Suprapubic skin (tissue), 4 donors: ENCODE data around the gene SCAPER. TPM values are rescaled to one million over a fixed set of nuclear protein-coding genes. Genes with fewer than 3 reads are reported as not detected.

ENCODE experiments used
- DNase-seq, 2 donors: peaks; one replicate each; pipeline ENCODE4 v3.0.0-alpha.2; 2019; ENCODE audit warnings: low spot score in 2 of 2
- H3K27ac ChIP-seq: fragments of 200-600 bp; sonication (generic); one replicate; pipeline ENCODE4 v1.5.1; 2019
- H3K27me3 ChIP-seq: fragments of 200-600 bp; sonication (generic); one replicate; pipeline ENCODE4 v1.5.1; 2019
- H3K36me3 ChIP-seq: fragments of 200-600 bp; sonication (generic); one replicate; pipeline ENCODE4 v1.5.1; 2019
- H3K4me1 ChIP-seq: fragments of 200-600 bp; sonication (generic); one replicate; pipeline ENCODE4 v1.5.1; 2019
- H3K4me3 ChIP-seq: fragments of 200-600 bp; sonication (generic); one replicate; pipeline ENCODE4 v1.5.1; 2019; ENCODE audit warnings: mild to moderate bottlenecking
- H3K9me3 ChIP-seq: fragments of 200-600 bp; sonication (generic); one replicate; pipeline ENCODE4 v1.5.1; 2019
- EP300 ChIP-seq: sonication (generic); formaldehyde crosslinking; IDR thresholded peaks from one replicate; pipeline ENCODE4 v1.6.1; 2017; ENCODE audit warnings: antibody characterized with exemption
- POLR2A ChIP-seq, 2 donors: fragments of 450-650 bp; IDR thresholded peaks; one replicate each; pipeline ENCODE4 v1.6.1; 2017; ENCODE audit warnings: antibody characterized with exemption in 2 of 2, mild to moderate bottlenecking in 2 of 2, moderate library complexity in 2 of 2
- POLR2AphosphoS5 ChIP-seq, 3 donors: sonication (generic); formaldehyde crosslinking; IDR thresholded peaks; one replicate each; pipeline ENCODE4 v1.6.1; 2017; ENCODE audit warnings: antibody characterized with exemption in 3 of 3
- WGBS: methylation state at CpG from one replicate; pipeline ENCODE4 v1.1.5; 2018; 5-methylcytosine and 5-hydroxymethylcytosine counted together
- total RNA-seq, 4 donors: library from RNA; depleted of rRNA; stranded (reverse); fragments of >200 nt; gene quantifications; one replicate each; pipeline ENCODE4 v1.1.0, GENCODE V29; 2016
- TF ChIP-seq, protein P1 (sequence below), 2 donors: fragments of 200-600 bp in 1 of 2; fragments of 450-650 bp in 1 of 2; sonication (generic) in 1 of 2; IDR thresholded peaks; one replicate each; pipeline ENCODE4 v1.5.1; 2016 to 2019; ENCODE audit warnings: antibody characterized with exemption in 2 of 2, mild to moderate bottlenecking in 1 of 2, moderate library complexity in 1 of 2

SCAPER gene
- total RNA-seq, 4 donors from 2014 or later = 26.3 to 61.4 (median 37.3) TPM

- TF ChIP-seq POLR2AphosphoS5 (IDR thresholded peaks at IDR 0.05) = no peak
- TF ChIP-seq EP300 = no peak
- TF ChIP-seq, protein P1, sequence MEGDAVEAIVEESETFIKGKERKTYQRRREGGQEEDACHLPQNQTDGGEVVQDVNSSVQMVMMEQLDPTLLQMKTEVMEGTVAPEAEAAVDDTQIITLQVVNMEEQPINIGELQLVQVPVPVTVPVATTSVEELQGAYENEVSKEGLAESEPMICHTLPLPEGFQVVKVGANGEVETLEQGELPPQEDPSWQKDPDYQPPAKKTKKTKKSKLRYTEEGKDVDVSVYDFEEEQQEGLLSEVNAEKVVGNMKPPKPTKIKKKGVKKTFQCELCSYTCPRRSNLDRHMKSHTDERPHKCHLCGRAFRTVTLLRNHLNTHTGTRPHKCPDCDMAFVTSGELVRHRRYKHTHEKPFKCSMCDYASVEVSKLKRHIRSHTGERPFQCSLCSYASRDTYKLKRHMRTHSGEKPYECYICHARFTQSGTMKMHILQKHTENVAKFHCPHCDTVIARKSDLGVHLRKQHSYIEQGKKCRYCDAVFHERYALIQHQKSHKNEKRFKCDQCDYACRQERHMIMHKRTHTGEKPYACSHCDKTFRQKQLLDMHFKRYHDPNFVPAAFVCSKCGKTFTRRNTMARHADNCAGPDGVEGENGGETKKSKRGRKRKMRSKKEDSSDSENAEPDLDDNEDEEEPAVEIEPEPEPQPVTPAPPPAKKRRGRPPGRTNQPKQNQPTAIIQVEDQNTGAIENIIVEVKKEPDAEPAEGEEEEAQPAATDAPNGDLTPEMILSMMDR (IDR thresholded peaks at IDR 0.05) = no peak
- TF ChIP-seq POLR2A (IDR thresholded peaks at IDR 0.05) = no peak
- DNase-seq = no peak
- H3K4me1 ChIP-seq = no peaks in the 10 kb centered on the region
- H3K27me3 ChIP-seq = peaks cover 40% of the 10 kb centered on the region
- WGBS = 91% methylated on average over 8 of the region's 8 CpGs
- no peak overlapping the region for H3K4me3 ChIP-seq
- no peaks in the 10 kb centered on the region for H3K36me3 ChIP-seq
- no peak overlapping the region for H3K27ac ChIP-seq
- H3K9me3 ChIP-seq = no peaks in the 10 kb centered on the region
Observed at GRCh38 chr15:76328106-76328696, 576.9 kb downstream of the SCAPER start.

GRCh38 chr15:76327191-76328105, 577.7 kb downstream of the SCAPER start:
- H3K27me3 ChIP-seq = peaks cover 36% of the 10 kb centered on the region

DNA sequence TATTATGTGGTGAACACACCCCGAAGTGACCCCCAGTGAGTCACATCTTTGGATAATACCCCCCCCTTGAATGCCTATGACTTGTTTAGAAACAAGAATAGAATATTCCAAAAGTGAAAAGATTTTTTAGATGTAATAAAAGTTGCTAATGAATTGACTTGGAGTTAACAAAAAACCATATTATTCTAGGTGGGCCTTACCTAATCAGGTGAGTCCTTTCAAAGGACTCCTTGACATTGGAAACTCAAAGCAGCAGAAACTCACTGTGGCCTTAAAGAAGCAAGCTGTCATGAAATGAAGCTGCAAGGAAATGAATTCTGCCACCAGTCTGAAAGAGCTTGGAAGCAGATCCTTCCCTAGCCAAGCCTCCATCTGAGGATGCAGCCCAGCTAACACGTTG, 579.4 kb downstream of the SCAPER start:
- Histone ChIP-seq H3K27me3 (peaks cover 36% of the 10 kb centered on the region), H3K9me3 (no peaks in the 10 kb centered on the region), H3K27ac (no peak overlapping the region), H3K4me3 (no peak overlapping the region), H3K36me3 (no peaks in the 10 kb centered on the region), H3K4me1 (no peaks in the 10 kb centered on the region)
- WGBS = 63% methylated on average over 2 of the region's 2 CpGs
- no peak for DNase-seq
- TF ChIP-seq POLR2A (IDR thresholded peaks at IDR 0.05) (no peak), POLR2AphosphoS5 (IDR thresholded peaks at IDR 0.05) (no peak), EP300 (no peak)
- TF ChIP-seq, protein P1 (IDR thresholded peaks at IDR 0.05) = no peak

More at GRCh38 chr15:76327191-76328105, 577.7 kb downstream of the SCAPER start:
- Histone ChIP-seq H3K36me3 (no peaks in the 10 kb centered on the region), H3K9me3 (no peaks in the 10 kb centered on the region), H3K4me3 (no peak overlapping the region), H3K4me1 (no peaks in the 10 kb centered on the region), H3K27ac (no peak overlapping the region)
- DNase-seq = no peak
- WGBS = 73% methylated on average over 8 of the region's 8 CpGs
- TF ChIP-seq, protein P1 (IDR thresholded peaks at IDR 0.05) = no peak
- TF ChIP-seq POLR2AphosphoS5 (IDR thresholded peaks at IDR 0.05) (no peak), POLR2A (IDR thresholded peaks at IDR 0.05) (no peak), EP300 (no peak)

GRCh38 chr15:76324066-76324465, 581.1 kb downstream of the SCAPER start:
- Histone ChIP-seq H3K27me3 (peaks cover 31% of the 10 kb centered on the region), H3K4me3 (no peak overlapping the region), H3K4me1 (no peaks in the 10 kb centered on the region), H3K9me3 (no peaks in the 10 kb centered on the region), H3K27ac (no peak overlapping the region), H3K36me3 (no peaks in the 10 kb centered on the region)
- TF ChIP-seq POLR2AphosphoS5 (IDR thresholded peaks at IDR 0.05) (no peak), EP300 (no peak), POLR2A (IDR thresholded peaks at IDR 0.05) (no peak)
- TF ChIP-seq, protein P1 (IDR thresholded peaks at IDR 0.05) = no peak
- DNase-seq = no peak
- WGBS = 62% methylated on average over 3 of the region's 3 CpGs

DNA sequence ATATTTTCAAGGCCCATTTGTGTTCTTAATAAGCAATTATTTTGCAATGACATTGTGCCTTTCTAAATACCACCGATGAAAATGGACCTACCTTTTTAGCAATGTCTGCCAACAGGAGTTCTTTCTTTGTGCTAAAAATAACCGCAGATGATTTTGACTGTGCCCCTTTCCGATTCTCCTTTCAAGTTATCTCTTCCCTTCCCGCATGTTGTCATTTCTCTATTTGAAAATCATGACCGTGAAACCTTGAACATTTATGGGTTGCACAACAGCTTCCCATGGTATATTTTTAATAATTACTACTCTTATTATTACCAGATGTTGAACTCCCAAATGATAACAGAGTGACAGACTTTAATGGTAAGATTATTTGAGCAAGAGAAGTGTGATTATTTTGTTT, 583.5 kb downstream of the SCAPER start:
- H3K27ac ChIP-seq = no peak overlapping the region
- no peak for DNase-seq
- H3K9me3 ChIP-seq = no peaks in the 10 kb centered on the region
- 82% methylated on average over 5 of the region's 5 CpGs for WGBS
- no peaks in the 10 kb centered on the region for H3K4me1 ChIP-seq
- TF ChIP-seq POLR2A (IDR thresholded peaks at IDR 0.05) (no peak), EP300 (no peak), POLR2AphosphoS5 (IDR thresholded peaks at IDR 0.05) (no peak)
- TF ChIP-seq, protein P1 (IDR thresholded peaks at IDR 0.05) = no peak
- H3K36me3 ChIP-seq = no peaks in the 10 kb centered on the region
- peaks cover 15% of the 10 kb centered on the region for H3K27me3 ChIP-seq
- no peak overlapping the region for H3K4me3 ChIP-seq
